Measurements from ENCODE around the gene PLEKHB2. TPM values are rescaled to one million over a fixed set of nuclear protein-coding genes. Genes with fewer than 3 reads are reported as not detected.
"Not testable (repeated sequence)": the region's sequence is repeated elsewhere in the genome, so short reads cannot be mapped to it uniquely, and the experiment has no call there.

The PLEKHB2 gene
- 74.4 TPM for total RNA-seq

GRCh38 chr2:131105156-131105949, at the start of gene PLEKHB2:
Gene PLEKHB2, plus strand, starts transcription at chr2:131105336. Its CDS starts 15,606 bp downstream, at chr2:131120942.
- DNase-seq: peak; percentile 96

- peak; percentile 73 for DNase-seq
Observed at GRCh38 chr2:131056204-131056931, 48.8 kb upstream of the PLEKHB2 start.

DNA sequence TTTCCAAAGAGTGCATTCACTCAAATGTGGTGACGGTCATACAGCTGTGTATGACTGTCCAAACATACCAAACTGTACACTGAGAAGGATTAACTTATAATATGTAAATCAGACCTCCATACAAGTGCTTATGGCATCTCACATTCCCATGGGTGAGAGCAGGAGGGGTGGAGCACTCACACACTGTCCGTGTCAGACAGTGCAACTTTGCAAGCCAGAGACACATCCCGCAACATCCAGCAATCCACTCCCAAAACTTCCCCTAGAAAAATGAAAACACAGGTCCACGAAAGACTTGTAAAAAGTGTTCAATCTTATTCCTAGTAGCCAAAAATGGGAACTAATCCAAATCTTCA, 48.2 kb upstream of the PLEKHB2 start:
- DNase-seq: no peak

DNA sequence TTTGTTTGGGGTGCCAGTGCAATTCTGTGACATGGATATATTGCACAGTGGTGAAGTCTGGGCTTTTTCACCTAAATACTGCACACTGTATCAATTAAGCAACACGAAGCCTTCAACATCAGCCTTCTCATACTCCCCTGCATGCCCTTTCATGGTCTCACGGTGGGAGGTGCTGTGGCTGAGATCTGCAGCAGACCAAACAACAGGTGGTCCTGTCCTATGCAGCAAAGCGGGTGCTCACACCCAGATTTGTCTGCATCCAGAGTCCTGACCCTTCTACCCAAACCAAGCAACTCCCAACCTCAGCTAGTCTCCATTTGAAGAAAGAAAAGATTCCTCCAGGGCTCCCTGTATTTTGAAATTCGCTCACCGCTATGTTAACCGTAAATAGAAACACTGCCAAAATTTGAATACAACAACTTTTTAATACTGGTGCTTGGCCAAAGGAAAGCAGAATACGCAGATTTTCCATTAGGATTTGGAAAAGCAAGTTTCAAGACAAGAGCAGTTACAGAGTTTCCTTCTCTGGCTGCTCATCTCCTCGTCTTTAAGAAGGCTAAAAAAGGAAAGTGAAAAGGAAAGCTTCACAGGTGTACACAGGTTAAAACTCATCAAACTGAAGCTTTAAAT, 46.8 kb upstream of the PLEKHB2 start:
- peak; percentile 51 for DNase-seq

DNA sequence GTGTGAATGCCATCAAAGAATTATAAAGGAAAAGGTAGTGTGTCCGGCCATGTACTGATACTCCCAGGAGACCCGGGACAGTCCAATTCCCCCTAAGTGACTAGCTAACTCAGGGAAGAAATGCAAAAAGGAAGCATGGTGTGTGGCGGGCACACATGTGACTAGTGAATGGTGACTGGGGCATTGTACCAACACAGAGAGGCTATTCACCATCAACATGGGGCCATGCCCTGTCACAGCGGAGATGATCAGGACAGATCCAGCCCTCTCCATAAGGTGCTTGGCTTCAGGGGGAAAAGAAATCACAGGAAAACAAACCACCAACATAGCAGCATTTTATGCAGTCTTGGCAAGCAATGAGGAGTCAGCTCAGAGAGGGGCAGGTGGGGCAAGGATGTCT, 46.2 kb upstream of the PLEKHB2 start:
- no peak for DNase-seq

- DNase-seq: no peak
Observed at GRCh38 chr2:131063501-131064283, 41.4 kb upstream of the PLEKHB2 start.

DNA sequence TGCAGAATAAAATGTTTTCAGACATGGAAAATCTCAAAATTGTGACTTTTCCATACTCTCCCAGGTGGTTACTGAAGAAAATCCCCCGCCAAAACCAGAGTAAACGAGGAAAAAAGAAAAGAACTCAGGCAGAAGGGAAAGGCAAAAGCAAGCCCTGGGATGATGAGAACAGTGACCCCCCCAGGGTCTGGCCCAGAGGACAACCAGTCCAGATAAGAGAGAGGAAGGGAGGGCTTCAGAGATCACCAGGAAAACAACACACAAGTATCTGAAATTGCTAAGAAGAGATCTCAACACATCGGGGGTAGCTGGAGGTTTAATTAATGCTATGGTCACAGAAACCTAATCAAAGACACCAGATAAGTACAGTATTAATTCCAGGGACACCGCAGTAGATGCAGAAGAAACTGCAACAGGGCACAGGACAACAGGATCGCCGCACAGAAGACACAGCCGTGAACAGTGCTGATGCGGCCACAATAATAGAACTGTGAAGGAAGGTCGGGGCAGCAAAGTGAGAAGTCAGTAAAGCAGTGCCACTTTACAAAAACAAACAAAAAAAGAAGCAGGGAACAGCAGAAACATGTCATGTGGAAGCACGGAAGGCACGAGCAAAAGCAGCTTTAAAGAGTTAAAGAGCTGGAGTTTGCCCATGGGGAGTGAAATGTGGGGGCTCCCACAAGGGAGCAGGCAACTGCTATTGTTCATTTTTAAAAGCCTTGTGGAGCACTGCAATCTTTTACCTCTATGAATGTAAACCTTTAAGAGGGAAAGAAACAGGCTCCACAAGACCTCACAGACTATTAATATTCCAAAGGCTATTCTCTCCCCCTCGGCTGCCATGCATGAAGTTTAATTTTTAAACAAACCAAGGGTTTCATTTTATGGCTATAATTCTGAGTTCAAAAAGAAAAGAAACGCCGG, 40.3 kb upstream of the PLEKHB2 start:
- DNase-seq: no peak

DNA sequence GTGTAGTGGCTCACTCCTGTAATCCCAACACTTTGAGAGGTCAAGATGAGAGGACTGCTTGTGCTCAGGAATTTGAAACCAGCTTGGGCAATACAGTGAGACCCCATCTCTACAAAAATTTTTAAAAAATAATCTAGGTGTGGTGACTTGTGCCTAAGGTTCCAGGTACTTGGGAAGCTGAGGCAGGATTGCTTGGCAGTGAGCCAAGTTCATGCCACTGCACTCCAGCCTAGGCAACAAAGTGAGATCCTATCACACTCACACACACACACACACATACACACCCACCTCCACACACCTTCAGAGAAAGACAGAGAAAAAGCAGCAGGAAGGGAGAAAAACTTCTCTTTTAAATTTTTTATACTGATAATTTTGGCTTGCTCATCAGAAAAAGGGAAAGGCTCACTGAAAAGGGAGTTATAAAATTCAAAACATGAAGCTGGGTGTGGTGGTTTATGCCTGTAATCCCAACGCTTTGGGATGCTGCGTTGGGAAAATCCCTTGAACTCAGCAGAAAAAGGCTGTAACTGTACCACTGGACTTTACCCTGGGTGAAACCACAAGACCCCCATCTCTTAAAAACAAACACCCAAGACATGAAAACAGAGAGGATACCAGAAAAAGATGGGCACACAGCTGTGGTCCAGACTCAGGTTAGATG, 37.5 kb upstream of the PLEKHB2 start:
- no peak for DNase-seq

- not testable (repeated sequence) for DNase-seq
Observed at GRCh38 chr2:131068172-131068571, 37.0 kb upstream of the PLEKHB2 start.

GRCh38 chr2:131075578-131075977, 29.6 kb upstream of the PLEKHB2 start:
- not testable (repeated sequence) for DNase-seq

DNA sequence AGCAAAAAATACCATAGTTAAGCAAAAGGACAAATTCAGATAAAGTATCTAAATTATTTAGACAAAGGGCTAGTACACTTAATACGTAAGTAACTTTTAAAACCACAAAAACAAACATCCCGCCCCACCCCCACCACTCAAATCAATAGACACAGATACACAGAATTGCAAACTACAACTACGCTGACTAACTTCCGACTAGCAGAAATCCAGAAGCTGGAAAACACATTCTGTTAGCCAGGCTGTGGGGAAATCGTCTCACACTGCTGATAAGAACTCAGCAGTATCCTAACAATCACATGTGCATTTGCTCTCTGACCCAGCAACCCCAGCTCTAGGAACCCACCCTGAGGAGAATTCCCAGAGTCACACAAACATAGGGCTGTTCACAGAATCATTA, 28.4 kb upstream of the PLEKHB2 start:
- no peak for DNase-seq

- DNase-seq: no peak
Observed at GRCh38 chr2:131077182-131077846, 27.8 kb upstream of the PLEKHB2 start.

DNA sequence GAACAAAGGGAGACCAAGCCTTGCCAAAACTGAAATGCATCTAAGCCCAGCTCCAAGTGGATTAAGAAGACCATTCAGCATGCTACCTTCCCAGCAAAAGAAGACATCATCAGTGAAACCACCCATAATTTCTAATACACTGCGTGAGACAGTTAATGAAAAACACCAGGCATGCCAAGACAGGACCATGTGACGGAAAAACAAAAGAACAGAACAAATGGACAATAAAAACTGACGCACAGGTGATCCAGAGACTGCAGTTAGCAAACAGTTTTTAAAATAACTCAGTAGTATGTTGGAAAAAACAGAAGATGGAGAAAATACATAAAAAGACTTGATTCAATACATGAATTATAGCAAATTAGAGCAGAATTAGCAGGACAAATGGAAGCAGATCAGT, 27.2 kb upstream of the PLEKHB2 start:
- no peak for DNase-seq

GRCh38 chr2:131079931-131080330, 25.2 kb upstream of the PLEKHB2 start:
- not testable (repeated sequence) for DNase-seq

GRCh38 chr2:131081190-131081589, 23.9 kb upstream of the PLEKHB2 start:
- no peak for DNase-seq

- DNase-seq: no peak
Observed at GRCh38 chr2:131085646-131086045, 19.5 kb upstream of the PLEKHB2 start.

GRCh38 chr2:131092458-131093005, 12.6 kb upstream of the PLEKHB2 start:
- DNase-seq: peak; percentile 26

GRCh38 chr2:131093006-131093695, 12.0 kb upstream of the PLEKHB2 start, which contains the start of gene FAM168B:
Gene FAM168B, minus strand, starts transcription at chr2:131093460. Its CDS starts 10,814 bp downstream, at chr2:131082646.
- peak; percentile 96 for DNase-seq
